Measurements from ENCODE around the gene ERMN. TPM values are rescaled to one million over a fixed set of nuclear protein-coding genes. Genes with fewer than 3 reads are reported as not detected.

Gene ERMN, protein sequence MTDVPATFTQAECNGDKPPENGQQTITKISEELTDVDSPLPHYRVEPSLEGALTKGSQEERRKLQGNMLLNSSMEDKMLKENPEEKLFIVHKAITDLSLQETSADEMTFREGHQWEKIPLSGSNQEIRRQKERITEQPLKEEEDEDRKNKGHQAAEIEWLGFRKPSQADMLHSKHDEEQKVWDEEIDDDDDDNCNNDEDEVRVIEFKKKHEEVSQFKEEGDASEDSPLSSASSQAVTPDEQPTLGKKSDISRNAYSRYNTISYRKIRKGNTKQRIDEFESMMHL
- not detected in 5 replicates for total RNA-seq (2022; extraction: Qiagen RNA extraction)

DNA sequence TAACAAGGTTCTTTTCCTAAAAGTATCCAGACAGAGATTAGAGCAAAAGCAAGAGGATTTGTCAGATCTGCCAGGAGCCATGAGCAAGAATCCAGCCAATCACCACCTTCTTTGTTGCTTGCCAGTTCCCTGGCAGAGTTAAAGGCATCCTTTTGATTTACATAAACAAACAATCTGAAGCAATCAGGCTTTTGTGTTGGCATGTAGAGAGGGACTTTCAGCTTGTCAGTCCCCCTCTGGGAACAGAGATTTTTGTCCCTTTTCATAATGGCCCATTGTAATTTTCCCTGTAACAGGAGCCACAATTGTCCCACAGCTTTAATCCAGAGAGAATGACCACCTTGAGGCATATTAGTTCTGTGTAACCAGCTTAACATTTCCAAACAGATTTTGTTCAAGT, at the start of gene ERMN:
Gene ERMN (minus strand): TSS at position 39 of the 400 bp plus-strand sequence. CDS start 182 bp downstream, outside the sequence.

Other genes with a start within 250 kb of the ERMN start
- gene GALNT5, start 68.1 kb downstream of the ERMN start, total RNA-seq (2022; extraction: Qiagen RNA extraction): 2.0 to 2.2 TPM (median 2.1 TPM) in 5 replicates
- gene CYTIP, start 118.3 kb upstream of the ERMN start, total RNA-seq (2022; extraction: Qiagen RNA extraction): 0.25 TPM in 1 of 5 replicates, not detected in the others

All from A549 treated with Mapracorat at 1 μM for 4 hours (cell line).